ENCODE results near the gene ZBTB47.

The ZBTB47 gene

GRCh38 chr3:42666577-42666998 is 13.1 kb downstream of the ZBTB47 start:
- DNase-seq, result no peak

- peak in 1 of 2 experiments; percentile 37 for DNase-seq
Observed at GRCh38 chr3:42667096-42667522, 13.6 kb downstream of the ZBTB47 start.

- peak; percentile 36 to 86 for DNase-seq
Observed at GRCh38 chr3:42667523-42668412, 14.3 kb downstream of the ZBTB47 start.

GRCh38 chr3:42668413-42668760 is 14.9 kb downstream of the ZBTB47 start:
- DNase-seq, result no peak

GRCh38 chr3:42668793-42669217 is 15.3 kb downstream of the ZBTB47 start:
- DNase-seq, result no peak

GRCh38 chr3:42670051-42670576 is 16.6 kb downstream of the ZBTB47 start:
- no peak for DNase-seq

- no peak for DNase-seq
Observed at GRCh38 chr3:42670670-42671069, 17.2 kb downstream of the ZBTB47 start.

GRCh38 chr3:42672515-42672914 is 19.0 kb downstream of the ZBTB47 start:
- DNase-seq, result no peak

- DNase-seq, result no peak
Observed at GRCh38 chr3:42673082-42673481, 19.6 kb downstream of the ZBTB47 start.

GRCh38 chr3:42674146-42674545 is 20.6 kb downstream of the ZBTB47 start:
- DNase-seq, result peak; percentile 33 to 65

- DNase-seq, result no peak
Observed at GRCh38 chr3:42675909-42676308, 22.4 kb downstream of the ZBTB47 start.

GRCh38 chr3:42678447-42678846 is 24.9 kb downstream of the ZBTB47 start:
- no peak for DNase-seq

- DNase-seq, result no peak
Observed at GRCh38 chr3:42680271-42680670, 26.8 kb downstream of the ZBTB47 start.

- no peak for DNase-seq
Observed at GRCh38 chr3:42680806-42681205, 27.3 kb downstream of the ZBTB47 start.

- no peak for DNase-seq
Observed at GRCh38 chr3:42681361-42682038, 28.0 kb downstream of the ZBTB47 start.

GRCh38 chr3:42682301-42683070 is 29.0 kb downstream of the ZBTB47 start:
- DNase-seq, result no peak

- DNase-seq, result no peak
Observed at GRCh38 chr3:42683875-42684598, 30.5 kb downstream of the ZBTB47 start.

GRCh38 chr3:42684632-42685362 is 31.3 kb downstream of the ZBTB47 start:
- no peak for DNase-seq

- no peak for DNase-seq
Observed at GRCh38 chr3:42685363-42685881, 31.9 kb downstream of the ZBTB47 start, which contains the start of gene KLHL40. Gene KLHL40, plus strand, starts transcription at chr3:42685537. Its CDS starts 82 bp downstream, at chr3:42685619.

GRCh38 chr3:42685891-42686820 is 32.7 kb downstream of the ZBTB47 start:
- no peak for DNase-seq

Measured in NCI-H446 (cell line).